Fibroblast of lung (primary cell): ENCODE measurements around the gene GSG1L2. TPM values are rescaled to one million over a fixed set of nuclear protein-coding genes. Genes with fewer than 3 reads are reported as not detected.

Source experiments
- DNase-seq, 2 donors: peaks; one replicate each; pipeline versions ENCODE4 v3.0.0 to v3.0.0-alpha.2; 2010; ENCODE audit warnings: low read depth in 2 of 2
- H2AFZ ChIP-seq: 2 replicates; pipeline ENCODE4 v1.5.1; 2012; ENCODE audit warnings: low read length, control low read depth, inconsistent platforms
- H3K27ac ChIP-seq: 2 replicates; pipeline ENCODE4 v1.5.1; 2011; ENCODE audit warnings: low read length, control low read depth; ENCODE audit not compliant: insufficient read depth
- H3K27me3 ChIP-seq: 2 replicates; pipeline ENCODE4 v1.5.1; 2011; ENCODE audit warnings: mild to moderate bottlenecking, low read length; ENCODE audit not compliant: control insufficient read depth, insufficient read depth
- H3K36me3 ChIP-seq: 2 replicates; pipeline ENCODE4 v1.5.1; 2011; ENCODE audit warnings: low read length; ENCODE audit not compliant: control insufficient read depth, insufficient read depth
- H3K4me1 ChIP-seq: 2 replicates; pipeline ENCODE4 v1.5.1; 2011; ENCODE audit warnings: low read length; ENCODE audit not compliant: control insufficient read depth, insufficient read depth; ENCODE audit errors: extremely low read depth
- H3K4me2 ChIP-seq: 2 replicates; pipeline ENCODE4 v1.5.1; 2011; ENCODE audit warnings: low read length, control low read depth; ENCODE audit not compliant: insufficient read depth; ENCODE audit errors: extremely low read depth
- H3K4me3 ChIP-seq, 4 experiments: fragments of 200-600 bp in 1 of 4; sonication (generic) in 1 of 4; replicated peaks in 1 of 4; 2 replicates each; pipeline ENCODE4 v1.5.1; 2011 to 2016; ENCODE audit warnings: low read length in 4 of 4, low read depth in 3 of 4, mild to moderate bottlenecking in 3 of 4, control low read depth in 2 of 4, inconsistent platforms in 1 of 4, mixed read lengths in 1 of 4; ENCODE audit not compliant: insufficient read depth in 1 of 4; ENCODE audit errors: control extremely low read depth in 1 of 4
- H3K79me2 ChIP-seq: 2 replicates; pipeline ENCODE4 v1.5.1; 2012; ENCODE audit warnings: mild to moderate bottlenecking, low read length, inconsistent platforms; ENCODE audit not compliant: control insufficient read depth, insufficient read depth
- H3K9ac ChIP-seq: 2 replicates; pipeline ENCODE4 v1.5.1; 2011; ENCODE audit warnings: mild to moderate bottlenecking, low read length, control low read depth; ENCODE audit not compliant: insufficient read depth
- H3K9me3 ChIP-seq: 2 replicates; pipeline ENCODE4 v1.5.1; 2012; ENCODE audit warnings: low read depth, low read length; ENCODE audit not compliant: control insufficient read depth, insufficient read depth
- H4K20me1 ChIP-seq: 2 replicates; pipeline ENCODE4 v1.5.1; 2011; ENCODE audit warnings: low read length; ENCODE audit not compliant: control insufficient read depth, insufficient read depth; ENCODE audit errors: extremely low read depth
- CTCF ChIP-seq, 2 donors: IDR thresholded peaks in 1 of 2; conservative IDR thresholded peaks in 1 of 2; 1 replicate in 1 of 2; 2 replicates in 1 of 2; pipeline ENCODE4 v1.5.1; 2011 to 2012; ENCODE audit warnings: low read length in 2 of 2, control low read depth in 1 of 2, inconsistent platforms in 1 of 2, low read depth in 1 of 2, mild to moderate bottlenecking in 1 of 2
- EZH2 ChIP-seq: IDR thresholded peaks from 2 replicates; pipeline ENCODE4 v1.5.1; 2012; ENCODE audit warnings: low read length, control low read depth, mild to moderate bottlenecking; ENCODE audit errors: missing control alignments
- polyA plus RNA-seq, 2 donors: library from polyadenylated mRNA; depleted of rRNA in 1 of 2; stranded (reverse) in 1 of 2; unstranded in 1 of 2; fragments of >200 nt; gene quantifications; 2 replicates each; pipeline ENCODE4 v1.2.1, GENCODE V29; 2011 to 2012; ENCODE audit warnings: missing spikeins in 1 of 2
- total RNA-seq: library from RNA; depleted of rRNA; stranded (reverse); fragments of >200 nt; gene quantifications from 2 replicates; pipeline ENCODE4 v1.2.1, GENCODE V29; 2014

GSG1L2 gene
- total and polyA plus RNA-seq, 2 donors (not counting 1 experiment from before 2014, with no cell fraction given) = not detected

GRCh38 chr17:9818760-9819159, 3.1 kb downstream of the GSG1L2 start:
- H3K27ac ChIP-seq = no peak overlapping the region
- DNase-seq = no peak
- H3K9me3 ChIP-seq = peaks cover 1% of the 10 kb centered on the region
- H3K4me2 ChIP-seq = no peak overlapping the region
- no peaks in the 10 kb centered on the region for H3K4me1 ChIP-seq
- H3K79me2 ChIP-seq = no peaks in the 10 kb centered on the region
- H2AFZ ChIP-seq = no peak overlapping the region
- no peak overlapping the region for H3K9ac ChIP-seq
- H3K4me3 ChIP-seq = no peak overlapping the region
- H3K27me3 ChIP-seq = no peaks in the 10 kb centered on the region
- no peaks in the 10 kb centered on the region for H3K36me3 ChIP-seq
- no peaks in the 10 kb centered on the region for H4K20me1 ChIP-seq
- no peak for TF ChIP-seq EZH2
- no peak for TF ChIP-seq CTCF (conservative IDR thresholded peaks at IDR 0.05 in 1 of 2, IDR thresholded peaks at IDR 0.05 in 1 of 2; ENCODE audit: low read depth in 1 of 2, low read length in 2 of 2)

DNA sequence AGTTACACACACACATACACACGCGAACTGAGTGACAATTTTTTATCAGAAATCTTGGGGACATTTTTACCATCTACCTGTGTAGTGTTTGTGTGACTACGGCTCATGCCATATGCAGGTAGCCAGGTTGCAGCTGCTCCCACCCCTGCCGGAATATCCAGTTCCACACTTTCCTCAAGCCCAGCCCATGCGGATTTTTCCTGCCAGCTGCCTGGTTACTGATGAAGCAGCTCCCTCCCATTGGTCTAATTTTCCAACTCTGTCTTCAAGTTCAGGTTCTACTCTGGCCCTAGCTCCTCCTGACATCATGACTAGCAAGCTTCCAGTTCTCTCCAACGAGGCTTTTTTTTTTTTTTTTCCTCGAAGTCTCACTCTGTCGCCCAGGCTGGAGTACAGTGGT, 4.8 kb downstream of the GSG1L2 start:
- H3K9me3 ChIP-seq = peaks cover 1% of the 10 kb centered on the region
- H3K27me3 ChIP-seq = no peaks in the 10 kb centered on the region
- no peaks in the 10 kb centered on the region for H4K20me1 ChIP-seq
- no peak overlapping the region for H3K4me3 ChIP-seq
- H2AFZ ChIP-seq = no peak overlapping the region
- TF ChIP-seq EZH2 (no peak), CTCF (conservative IDR thresholded peaks at IDR 0.05 in 1 of 2, IDR thresholded peaks at IDR 0.05 in 1 of 2; ENCODE audit: low read depth in 1 of 2, low read length in 2 of 2) (no peak)
- no peaks in the 10 kb centered on the region for H3K79me2 ChIP-seq
- no peak overlapping the region for H3K9ac ChIP-seq
- no peak overlapping the region for H3K27ac ChIP-seq
- peak; percentile 17 to 33 for DNase-seq
- no peak overlapping the region for H3K4me2 ChIP-seq
- no peaks in the 10 kb centered on the region for H3K36me3 ChIP-seq
- H3K4me1 ChIP-seq = no peaks in the 10 kb centered on the region

DNA sequence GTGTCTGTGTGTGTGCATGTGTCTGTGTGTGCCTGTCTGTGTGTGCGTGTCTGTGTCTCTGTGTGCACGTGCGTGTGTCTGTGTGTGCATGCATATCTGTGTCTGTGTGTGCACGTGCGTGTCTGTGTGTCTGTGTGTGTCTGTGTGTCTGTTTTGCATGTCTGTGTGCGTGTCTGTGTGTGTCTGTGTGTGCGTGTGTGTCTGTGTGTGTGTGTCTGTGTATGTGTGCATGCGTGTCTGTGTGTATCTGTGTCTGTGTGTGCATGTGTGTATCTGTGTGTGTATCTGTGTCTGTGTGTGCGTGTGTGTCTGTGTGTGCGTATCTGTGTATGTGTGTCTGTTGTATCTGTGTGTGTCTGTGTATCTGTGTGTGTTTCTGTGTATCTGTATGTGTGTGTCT, 5.4 kb downstream of the GSG1L2 start:
- H2AFZ ChIP-seq = no peak overlapping the region
- no peak for DNase-seq
- H3K4me3 ChIP-seq = no peak overlapping the region
- H3K4me1 ChIP-seq = no peaks in the 10 kb centered on the region
- H3K79me2 ChIP-seq = no peaks in the 10 kb centered on the region
- no peak overlapping the region for H3K4me2 ChIP-seq
- no peak overlapping the region for H3K27ac ChIP-seq
- no peaks in the 10 kb centered on the region for H3K27me3 ChIP-seq
- H3K9ac ChIP-seq = no peak overlapping the region
- no peaks in the 10 kb centered on the region for H4K20me1 ChIP-seq
- no peak for TF ChIP-seq EZH2
- TF ChIP-seq CTCF (conservative IDR thresholded peaks at IDR 0.05 in 1 of 2, IDR thresholded peaks at IDR 0.05 in 1 of 2; ENCODE audit: low read depth in 1 of 2, low read length in 2 of 2) = no peak
- H3K36me3 ChIP-seq = no peaks in the 10 kb centered on the region
- H3K9me3 ChIP-seq = peaks cover 1% of the 10 kb centered on the region
